Prostate gland (tissue), 2 donors: ENCODE results near the gene DNM3. TPM values are rescaled to one million over a fixed set of nuclear protein-coding genes. Genes with fewer than 3 reads are reported as not detected.

Source experiments
- DNase-seq: peaks from one replicate; pipeline ENCODE4 v3.0.0-alpha.2; 2019; ENCODE audit warnings: low spot score
- H3K27ac ChIP-seq, 2 donors: fragments of 200-600 bp; sonication (generic); 2 replicates each; pipeline ENCODE4 v1.5.1; 2017 to 2019
- H3K27me3 ChIP-seq: fragments of 200-600 bp; sonication (generic); replicated peaks from 2 replicates; pipeline ENCODE4 v1.5.1; 2019; ENCODE audit not compliant: insufficient read depth
- H3K36me3 ChIP-seq, 2 donors: fragments of 200-600 bp; sonication (generic); 1 replicate in 1 of 2; 2 replicates in 1 of 2; pipeline versions ENCODE4 v1.5.1 to v1.8.1; 2017 to 2019
- H3K4me1 ChIP-seq: fragments of 200-600 bp; sonication (generic); replicated peaks from 2 replicates; pipeline ENCODE4 v1.5.1; 2019
- H3K4me3 ChIP-seq, 2 donors: fragments of 200-600 bp; sonication (generic); 2 replicates each; pipeline ENCODE4 v1.5.1; 2017 to 2019
- H3K9me3 ChIP-seq: fragments of 200-600 bp; sonication (generic); 2 replicates; pipeline ENCODE4 v1.5.1; 2017
- CTCF ChIP-seq, 4 experiments: fragments of 200-600 bp in 2 of 4; fragments of 450-650 bp in 2 of 4; sonication (generic) in 2 of 4; IDR thresholded peaks; 1 replicate in 3 of 4; 2 replicates in 1 of 4; pipeline ENCODE4 v1.5.1; 2016 to 2019; ENCODE audit warnings: antibody characterized with exemption in 4 of 4, mild to moderate bottlenecking in 2 of 4, moderate library complexity in 2 of 4
- POLR2A ChIP-seq: fragments of 450-650 bp; IDR thresholded peaks from one replicate; pipeline ENCODE4 v1.6.1; 2016; ENCODE audit warnings: antibody characterized with exemption, mild to moderate bottlenecking
- POLR2AphosphoS5 ChIP-seq: sonication (generic); formaldehyde crosslinking; IDR thresholded peaks from one replicate; pipeline ENCODE4 v1.6.1; 2017; ENCODE audit warnings: antibody characterized with exemption
- WGBS: methylation state at CpG from one replicate; pipeline ENCODE4 v1.1.5; 2018; 5-methylcytosine and 5-hydroxymethylcytosine counted together
- intact Hi-C: fragments of 100-400 bp; cut with DNase I; formaldehyde crosslinking; loops from one replicate; pipeline ENCODE4 v1.14.2; 2022
- total RNA-seq, 2 donors: library from RNA; depleted of rRNA; stranded (reverse); fragments of >200 nt; gene quantifications; one replicate each; pipeline ENCODE4 v1.1.0, GENCODE V29; 2016

DNM3 gene
- total RNA-seq, 2 donors from 2014 or later = 2.3 to 5.3 TPM

GRCh38 chr1:172416496-172417035 is 575.3 kb downstream of the DNM3 start:
- no peak overlapping the region for H3K4me3 ChIP-seq
- H3K36me3 ChIP-seq = no peaks in the 10 kb centered on the region
- 31% methylated on average over 4 of the region's 4 CpGs for WGBS
- H3K9me3 ChIP-seq = no peaks in the 10 kb centered on the region
- no peak overlapping the region for H3K27ac ChIP-seq
- H3K27me3 ChIP-seq = no peaks in the 10 kb centered on the region
- no peak for DNase-seq
- H3K4me1 ChIP-seq = no peaks in the 10 kb centered on the region
- intact Hi-C loops = no loop called here
- TF ChIP-seq POLR2A (no peak), CTCF (IDR thresholded peaks at IDR 0.05) (no peak), POLR2AphosphoS5 (no peak)

DNA sequence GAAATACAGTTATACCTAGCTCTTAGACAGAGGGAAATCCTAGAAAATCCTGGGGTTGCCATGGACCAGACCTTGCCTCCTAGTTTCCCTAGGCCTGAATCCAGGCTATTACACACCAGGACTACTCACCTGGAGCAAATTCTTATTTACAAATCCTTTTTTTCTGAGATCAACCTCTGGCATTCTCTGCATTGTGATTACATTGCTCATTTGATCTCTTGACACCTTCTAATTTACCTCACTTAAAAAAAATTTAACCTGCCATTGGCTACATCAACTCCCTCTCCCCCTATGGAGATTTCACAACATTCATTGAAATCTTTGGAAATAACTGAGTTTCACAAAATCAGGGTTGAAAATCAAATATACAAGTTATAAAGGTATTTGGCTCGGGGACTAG is 576.3 kb downstream of the DNM3 start:
- Histone ChIP-seq H3K36me3 (no peaks in the 10 kb centered on the region), H3K4me1 (no peaks in the 10 kb centered on the region), H3K4me3 (no peak overlapping the region), H3K27me3 (no peaks in the 10 kb centered on the region), H3K27ac (no peak overlapping the region), H3K9me3 (no peaks in the 10 kb centered on the region)
- 97% methylated on average over 1 of the region's 1 CpG for WGBS
- DNase-seq = no peak
- no peak for TF ChIP-seq POLR2AphosphoS5
- no peak for TF ChIP-seq POLR2A
- no peak for TF ChIP-seq CTCF (IDR thresholded peaks at IDR 0.05)
- intact Hi-C loops = no loop called here

DNA sequence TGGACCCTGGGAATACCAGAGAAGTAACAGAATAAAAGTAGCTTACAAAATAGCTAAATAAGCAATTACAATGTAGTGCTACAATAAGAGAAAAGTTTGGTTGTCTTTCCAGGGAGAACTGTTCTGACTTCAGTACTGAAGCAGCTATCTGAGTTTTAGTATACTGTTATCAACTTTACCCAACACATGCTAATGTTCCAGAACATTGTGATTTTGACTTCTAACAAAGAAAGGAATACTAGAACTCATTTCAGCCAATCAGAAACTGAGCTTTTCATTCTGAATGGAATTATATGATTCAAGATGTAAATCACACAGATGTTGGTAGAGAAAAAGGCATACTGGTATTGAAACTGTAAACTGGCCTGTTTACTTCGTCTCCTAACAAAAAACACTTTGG is 579.1 kb downstream of the DNM3 start, which contains the start of gene C1orf105:
TSS of gene C1orf105 (plus strand) at position 301 of the 400 bp plus-strand sequence. CDS start 201 bp downstream, outside the sequence.
- WGBS = 96% methylated on average over 1 of the region's 1 CpG

DNA sequence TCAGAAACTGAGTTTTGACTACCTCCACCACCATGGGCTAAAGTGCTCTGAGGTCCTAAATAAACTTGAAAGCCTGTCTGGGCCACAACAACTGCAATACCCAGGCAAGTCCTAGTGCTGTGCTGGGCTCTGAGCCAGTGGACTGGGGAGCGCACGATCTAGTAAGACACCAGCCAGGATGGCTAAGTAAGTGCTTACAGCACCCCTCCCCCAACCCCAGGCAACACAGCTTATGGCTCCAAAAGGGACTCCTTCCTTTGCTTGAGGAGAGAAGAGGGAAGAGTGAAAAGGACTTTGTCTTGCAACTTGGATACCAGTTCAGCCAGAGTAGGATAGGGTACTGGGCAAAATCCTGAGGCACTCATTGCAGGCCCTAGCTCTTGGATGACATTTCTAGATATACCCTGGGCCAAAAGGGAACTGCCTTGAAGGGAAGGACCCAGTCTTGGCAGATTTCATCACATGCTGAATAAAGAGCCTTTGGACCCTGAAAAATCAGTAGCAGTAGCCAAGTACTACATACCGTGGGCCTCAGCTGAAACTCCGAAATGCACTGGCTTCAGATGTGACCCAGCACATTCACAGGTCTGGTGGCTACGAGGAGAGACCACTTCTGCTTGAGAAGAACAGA is 580.8 kb downstream of the DNM3 start:
- intact Hi-C loops = loop anchor here (10.0 kb wide), 1 partner anchor 417 kb away; no protein-coding TSS in a partner anchor
- Histone ChIP-seq H3K4me1 (no peaks in the 10 kb centered on the region), H3K27ac (no peak overlapping the region), H3K9me3 (no peaks in the 10 kb centered on the region), H3K4me3 (no peak overlapping the region), H3K27me3 (no peaks in the 10 kb centered on the region), H3K36me3 (no peaks in the 10 kb centered on the region)
- TF ChIP-seq POLR2AphosphoS5 = no peak
- no peak for TF ChIP-seq CTCF (IDR thresholded peaks at IDR 0.05)
- no peak for TF ChIP-seq POLR2A
- no peak for DNase-seq
- WGBS = 90% methylated on average over 5 of the region's 5 CpGs

More for the DNA sequence above, 579.1 kb downstream of the DNM3 start, which contains the start of gene C1orf105:
- no peaks in the 10 kb centered on the region for H3K9me3 ChIP-seq
- no peaks in the 10 kb centered on the region for H3K4me1 ChIP-seq
- H3K27me3 ChIP-seq = no peaks in the 10 kb centered on the region
- no peak within 1 kb of the TSS for H3K27ac ChIP-seq
- TF ChIP-seq POLR2AphosphoS5 = no peak
- intact Hi-C loops = loop anchor here (10.0 kb wide), 1 partner anchor 416 kb away; no protein-coding TSS in a partner anchor
- H3K4me3 ChIP-seq = no peak within 1 kb of the TSS
- no peaks in the 10 kb centered on the region for H3K36me3 ChIP-seq
- no peak for DNase-seq

DNA sequence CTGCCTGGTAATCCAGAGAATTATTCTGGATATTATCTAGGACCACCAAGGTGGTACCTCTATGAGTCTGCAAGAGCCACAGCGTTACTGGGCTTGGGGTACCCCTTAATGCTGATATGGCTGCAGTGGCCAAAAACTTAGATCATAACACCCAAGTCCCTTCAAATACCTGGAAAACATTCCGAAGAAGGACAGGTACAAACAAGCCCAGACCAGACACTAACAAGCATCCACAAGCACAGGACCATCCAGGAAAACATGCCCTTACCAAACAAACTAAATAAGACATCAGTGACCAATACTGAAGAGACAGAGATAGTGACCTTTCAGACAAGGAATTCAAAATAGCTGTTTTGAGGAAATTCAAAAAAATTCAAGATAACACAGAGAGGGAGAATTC is 582.0 kb downstream of the DNM3 start:
- no peaks in the 10 kb centered on the region for H3K9me3 ChIP-seq
- H3K27ac ChIP-seq = no peak overlapping the region
- TF ChIP-seq POLR2A (no peak), POLR2AphosphoS5 (no peak), CTCF (IDR thresholded peaks at IDR 0.05) (no peak)
- no peak for DNase-seq
- intact Hi-C loops = loop anchor here (10.0 kb wide), 1 partner anchor 419 kb away; no protein-coding TSS in a partner anchor
- H3K36me3 ChIP-seq = no peaks in the 10 kb centered on the region
- H3K27me3 ChIP-seq = no peaks in the 10 kb centered on the region
- 77% methylated on average over 2 of the region's 2 CpGs for WGBS
- no peak overlapping the region for H3K4me3 ChIP-seq
- no peaks in the 10 kb centered on the region for H3K4me1 ChIP-seq
